ENCODE measurements around the gene SLITRK3. TPM values are rescaled to one million over a fixed set of nuclear protein-coding genes. Genes with fewer than 3 reads are reported as not detected.

The SLITRK3 gene
- total RNA-seq, 1 donor: not detected

- DNase-seq (ENCODE audit: insufficient read length, low spot score, missing footprints): no peak
- no peak for TF ChIP-seq CTCF (IDR thresholded peaks at IDR 0.05; ENCODE audit: extremely low read depth, low read depth, low read length)
- Histone ChIP-seq H3K4me1 (ENCODE audit: insufficient read depth, low read length) (no peaks in the 10 kb centered on the region), H3K27ac (ENCODE audit: low read depth, low read length) (no peak overlapping the region), H3K4me3 (ENCODE audit: insufficient read depth, low read length) (no peak overlapping the region), H3K27me3 (ENCODE audit: insufficient read depth, low read length) (peaks cover 46% of the 10 kb centered on the region), H2AFZ (ENCODE audit: low read length) (no peak overlapping the region), H3K36me3 (ENCODE audit: insufficient read depth, low read length) (no peaks in the 10 kb centered on the region), H4K20me1 (ENCODE audit: insufficient read depth, low read length) (no peaks in the 10 kb centered on the region), H3K9me3 (ENCODE audit: low read depth, low read length) (no peaks in the 10 kb centered on the region), H3K4me2 (ENCODE audit: insufficient read depth, low read length) (no peak overlapping the region), H3K79me2 (ENCODE audit: insufficient read depth, low read length) (no peaks in the 10 kb centered on the region)
These were observed 944 bp downstream of the SLITRK3 start for GRCh38 chr3:165195241-165195639.

DNA sequence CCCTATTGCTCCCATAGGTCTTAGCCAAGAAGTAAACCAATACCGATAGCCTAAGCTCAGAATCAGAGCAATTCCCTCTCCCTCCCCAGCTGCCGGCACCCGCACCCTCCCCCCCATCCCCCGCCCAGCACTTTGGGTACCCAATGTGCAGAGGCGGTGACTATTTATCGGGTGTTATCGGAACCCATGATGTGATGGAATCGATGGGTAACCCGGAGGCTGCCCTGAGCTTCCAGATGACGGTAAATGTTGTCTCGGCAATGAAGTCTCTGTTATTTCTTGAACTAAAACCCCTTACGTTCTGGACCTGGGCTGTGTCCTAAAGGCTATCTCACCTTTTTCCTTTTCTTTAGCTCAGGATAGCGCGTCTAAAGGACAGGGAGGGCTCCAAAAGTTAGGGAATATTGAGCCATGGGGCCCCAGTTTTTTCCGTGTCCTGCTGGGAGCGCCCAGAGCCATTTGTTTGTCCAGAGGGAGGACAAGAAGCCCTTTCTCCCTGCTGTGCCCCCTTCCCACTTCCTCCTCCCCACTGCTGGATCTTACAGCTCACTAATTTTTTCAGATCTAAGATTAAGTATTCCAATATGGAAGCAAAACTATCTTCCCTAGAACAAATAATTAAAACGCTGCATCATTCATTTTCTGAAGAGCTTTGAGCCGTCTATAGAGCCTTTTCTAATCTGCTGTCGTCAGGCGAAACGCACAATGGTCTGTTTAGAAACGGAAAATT is 1.5 kb downstream of the SLITRK3 start:
- H3K9me3 ChIP-seq (ENCODE audit: low read depth, low read length): no peaks in the 10 kb centered on the region
- no peak overlapping the region for H3K4me2 ChIP-seq (ENCODE audit: insufficient read depth, low read length)
- no peaks in the 10 kb centered on the region for H3K36me3 ChIP-seq (ENCODE audit: insufficient read depth, low read length)
- no peak for DNase-seq (ENCODE audit: insufficient read length, low spot score, missing footprints)
- H2AFZ ChIP-seq (ENCODE audit: low read length): no peak overlapping the region
- H3K4me3 ChIP-seq (ENCODE audit: insufficient read depth, low read length): no peak overlapping the region
- no peaks in the 10 kb centered on the region for H3K4me1 ChIP-seq (ENCODE audit: insufficient read depth, low read length)
- no peak overlapping the region for H3K27ac ChIP-seq (ENCODE audit: low read depth, low read length)
- TF ChIP-seq CTCF (IDR thresholded peaks at IDR 0.05; ENCODE audit: extremely low read depth, low read depth, low read length): no peak
- H4K20me1 ChIP-seq (ENCODE audit: insufficient read depth, low read length): no peaks in the 10 kb centered on the region
- H3K79me2 ChIP-seq (ENCODE audit: insufficient read depth, low read length): no peaks in the 10 kb centered on the region
- peaks cover 46% of the 10 kb centered on the region for H3K27me3 ChIP-seq (ENCODE audit: insufficient read depth, low read length)

DNA sequence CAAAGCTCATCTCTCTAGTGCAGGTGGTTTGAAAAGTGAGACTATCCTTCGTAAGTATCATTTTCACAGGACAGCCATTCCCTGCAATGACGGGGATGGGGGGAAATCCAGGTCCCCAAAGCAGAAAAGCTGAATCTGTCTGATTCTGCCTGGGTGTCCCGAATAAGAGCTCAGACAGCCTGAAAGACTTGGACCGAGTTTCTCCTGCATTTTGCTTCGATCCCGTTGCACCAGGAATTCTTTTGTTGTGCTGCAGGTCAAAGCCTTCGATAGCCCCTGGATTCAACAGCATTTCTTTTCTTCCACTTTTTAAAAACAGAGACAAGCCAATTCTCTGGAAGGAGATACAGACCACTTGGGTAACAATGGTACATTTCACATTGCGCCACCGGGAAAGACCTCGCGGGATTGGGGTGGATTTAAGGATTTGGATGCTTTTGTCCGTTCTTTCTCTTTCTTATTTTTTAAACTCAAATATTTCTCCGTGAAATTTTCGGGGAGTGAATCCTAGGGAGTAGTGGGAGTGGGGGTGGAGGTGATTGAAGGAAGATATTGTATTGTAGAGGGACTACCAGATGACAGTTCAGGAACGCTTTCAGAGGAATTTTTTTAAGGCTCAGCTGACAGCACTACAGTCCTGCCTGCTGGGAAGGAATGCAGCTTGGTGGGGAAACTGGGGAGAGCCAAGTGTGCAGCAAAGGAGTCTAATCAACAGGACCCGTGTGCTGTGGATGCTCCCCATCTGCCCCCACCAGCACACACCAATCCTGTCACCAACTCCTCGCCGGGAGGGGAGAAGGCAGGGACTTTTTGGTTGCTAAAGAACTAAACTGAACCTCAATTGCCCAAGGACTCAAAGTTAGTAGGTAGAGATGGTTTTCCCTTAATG is 2.6 kb downstream of the SLITRK3 start:
- Histone ChIP-seq H3K4me1 (ENCODE audit: insufficient read depth, low read length) (no peaks in the 10 kb centered on the region), H3K36me3 (ENCODE audit: insufficient read depth, low read length) (no peaks in the 10 kb centered on the region), H3K27ac (ENCODE audit: low read depth, low read length) (no peak overlapping the region), H3K9me3 (ENCODE audit: low read depth, low read length) (no peaks in the 10 kb centered on the region), H3K27me3 (ENCODE audit: insufficient read depth, low read length) (peaks cover 46% of the 10 kb centered on the region), H4K20me1 (ENCODE audit: insufficient read depth, low read length) (no peaks in the 10 kb centered on the region), H2AFZ (ENCODE audit: low read length) (no peak overlapping the region), H3K4me2 (ENCODE audit: insufficient read depth, low read length) (peak overlapping the region; percentile 32), H3K4me3 (ENCODE audit: insufficient read depth, low read length) (no peak overlapping the region), H3K79me2 (ENCODE audit: insufficient read depth, low read length) (no peaks in the 10 kb centered on the region)
- no peak for TF ChIP-seq CTCF (IDR thresholded peaks at IDR 0.05; ENCODE audit: extremely low read depth, low read depth, low read length)
- DNase-seq (ENCODE audit: insufficient read length, low spot score, missing footprints): peak; percentile 38

DNA sequence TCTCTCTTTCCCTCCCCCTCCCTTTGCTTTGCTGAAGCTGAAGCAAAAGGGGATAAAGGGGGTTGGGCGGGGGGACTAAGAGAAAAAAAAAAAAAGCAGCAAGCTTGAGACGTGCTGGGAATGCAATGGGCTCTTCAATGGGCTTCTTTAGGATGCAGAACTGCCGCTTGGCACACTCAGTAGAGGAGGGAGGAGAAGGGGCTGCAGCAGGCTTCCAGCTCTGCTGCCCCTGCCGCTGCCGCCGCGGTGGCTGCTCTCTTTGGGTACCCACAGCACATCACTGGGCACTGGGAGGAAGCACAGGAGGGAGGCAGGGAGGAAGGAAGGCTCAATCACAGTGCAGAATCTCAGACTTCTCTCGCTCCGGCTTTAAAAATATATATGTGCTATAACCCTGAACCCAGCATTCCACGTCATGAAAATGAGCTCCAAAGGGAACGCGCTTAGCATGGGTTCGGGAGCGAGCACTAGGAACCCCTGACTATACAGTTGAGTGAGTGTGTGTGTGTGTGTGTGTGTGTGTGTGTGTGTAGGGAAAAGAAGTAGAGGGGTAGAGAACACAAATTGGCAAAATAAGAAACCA is 3.5 kb downstream of the SLITRK3 start:
- Histone ChIP-seq H3K27ac (ENCODE audit: low read depth, low read length) (no peak overlapping the region), H3K36me3 (ENCODE audit: insufficient read depth, low read length) (no peaks in the 10 kb centered on the region), H3K4me2 (ENCODE audit: insufficient read depth, low read length) (no peak overlapping the region), H3K9me3 (ENCODE audit: low read depth, low read length) (no peaks in the 10 kb centered on the region), H4K20me1 (ENCODE audit: insufficient read depth, low read length) (no peaks in the 10 kb centered on the region), H3K79me2 (ENCODE audit: insufficient read depth, low read length) (no peaks in the 10 kb centered on the region), H3K27me3 (ENCODE audit: insufficient read depth, low read length) (peaks cover 46% of the 10 kb centered on the region), H2AFZ (ENCODE audit: low read length) (no peak overlapping the region), H3K4me1 (ENCODE audit: insufficient read depth, low read length) (no peaks in the 10 kb centered on the region), H3K4me3 (ENCODE audit: insufficient read depth, low read length) (no peak overlapping the region)
- TF ChIP-seq CTCF (IDR thresholded peaks at IDR 0.05; ENCODE audit: extremely low read depth, low read depth, low read length): no peak
- no peak for DNase-seq (ENCODE audit: insufficient read length, low spot score, missing footprints)
